HPDE6-E6E7 (cell line): ENCODE data around the gene DONSON.

Experiments
- DNase-seq: peaks from one replicate; pipeline ENCODE4 v3.0.0; 2011; ENCODE audit warnings: missing footprints; ENCODE audit errors: extremely low spot score

Gene DONSON

DNA sequence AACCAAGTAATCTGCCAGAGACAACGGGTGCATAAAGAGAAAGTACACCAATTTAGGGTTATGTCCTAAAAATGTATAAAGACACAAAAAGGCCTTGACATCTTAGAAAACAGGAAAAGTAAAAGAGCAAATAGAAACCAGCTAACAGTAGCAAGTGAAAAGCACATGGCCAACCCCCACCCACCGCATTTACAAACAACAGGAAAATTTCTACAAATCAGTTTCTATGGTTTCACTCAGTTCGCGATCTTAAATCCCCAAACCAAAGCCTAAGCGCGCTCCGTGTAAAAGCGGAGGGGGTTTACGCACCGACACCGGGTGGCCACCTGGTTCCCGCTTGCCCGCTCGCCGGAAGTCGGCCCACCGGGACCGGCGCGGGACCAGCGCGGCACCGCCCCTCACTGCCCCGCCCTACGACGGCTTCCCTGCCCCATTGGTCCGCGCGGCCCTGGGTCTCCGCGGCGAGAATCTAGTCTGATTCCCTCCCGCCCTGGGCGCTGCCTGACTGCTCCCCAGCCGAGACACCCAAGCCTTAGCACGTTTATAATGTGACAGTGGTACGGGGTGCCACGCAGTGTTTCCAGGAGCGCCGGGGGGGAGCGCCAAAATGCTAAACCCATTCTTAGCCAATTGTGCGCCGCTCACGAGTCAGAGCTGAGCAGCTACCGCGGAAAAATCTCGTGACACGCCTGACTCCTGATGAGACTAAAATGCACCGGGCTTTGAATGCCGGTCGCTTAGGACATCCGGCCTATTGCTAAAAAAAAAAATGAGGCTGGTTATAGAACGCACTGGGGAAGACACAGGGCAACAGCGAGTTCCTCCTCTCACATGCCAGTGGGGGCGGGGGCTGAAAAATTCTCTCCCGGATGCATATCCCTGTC, 46.5 kb downstream of the DONSON start, which contains the start of gene GART:
Gene GART, minus strand, starts transcription at position 362 of the 884 bp plus-strand sequence. CDS start 2,802 bp downstream, outside the sequence.
- DNase-seq: peak; percentile 61

DNA sequence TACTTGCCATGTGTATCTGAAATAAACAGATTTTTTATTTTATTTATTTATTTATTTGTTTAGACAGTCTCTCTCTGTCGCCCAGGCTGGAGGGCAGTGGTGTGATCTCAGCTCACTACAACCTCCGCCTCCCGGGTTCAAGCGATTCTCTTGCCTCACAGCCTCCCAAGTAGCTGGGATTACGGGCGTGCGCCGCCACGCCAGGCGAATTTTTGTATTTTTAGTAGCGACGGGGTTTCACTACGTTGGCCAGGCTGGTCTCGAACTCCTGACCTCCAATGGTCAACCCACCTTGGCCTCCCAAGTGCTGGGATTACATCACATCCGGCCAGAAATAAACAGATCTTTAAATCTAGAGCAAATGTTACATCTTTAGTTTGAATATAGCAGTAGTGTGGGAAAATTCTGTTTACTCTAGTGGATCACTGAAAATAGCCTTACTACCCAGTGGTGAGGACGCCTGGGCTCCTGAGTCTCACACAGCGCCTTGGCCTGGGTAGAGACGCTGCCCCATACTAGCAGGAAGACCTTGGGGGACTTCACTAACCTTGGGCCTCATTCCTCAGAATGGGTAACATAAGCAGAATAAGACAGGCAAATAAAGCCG, 47.3 kb downstream of the DONSON start:
- no peak for DNase-seq

DNA sequence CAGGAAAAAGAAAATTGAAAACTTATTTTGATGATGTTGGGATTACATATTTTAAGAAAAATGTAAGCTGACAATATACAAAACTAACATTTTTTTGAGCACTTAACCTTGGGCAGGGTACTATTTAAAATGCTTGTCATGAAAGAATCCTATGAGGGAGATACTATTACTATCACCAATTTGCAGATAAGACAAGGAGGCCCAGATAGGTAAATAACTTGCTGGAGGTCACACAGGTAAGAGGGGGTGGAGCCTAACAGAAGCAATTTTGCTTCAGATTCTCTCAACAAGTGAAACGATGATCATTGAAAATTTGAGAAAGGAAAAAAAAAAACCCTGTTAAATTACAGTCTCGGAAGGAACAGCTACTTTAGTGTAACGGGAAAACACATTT, 47.8 kb downstream of the DONSON start:
- DNase-seq: no peak

DNA sequence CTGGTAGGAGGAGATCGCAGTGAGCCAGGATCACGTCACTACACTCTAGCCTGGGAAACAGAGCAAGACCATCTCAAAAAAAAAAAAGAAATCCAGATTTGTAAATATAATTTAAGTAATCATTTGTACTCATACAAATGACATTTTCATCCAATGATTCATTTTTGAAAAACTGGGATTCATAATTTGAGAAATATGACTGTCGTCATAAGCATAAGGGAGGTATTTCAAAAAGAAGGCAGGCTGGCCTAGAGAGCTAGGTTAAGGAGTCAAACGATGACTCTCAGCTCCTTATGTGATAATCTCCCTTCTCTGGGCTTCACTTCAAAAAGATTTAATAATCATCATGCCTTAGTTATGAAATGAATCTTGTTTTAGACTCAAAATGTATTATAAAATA, 48.9 kb downstream of the DONSON start:
- no peak for DNase-seq

DNA sequence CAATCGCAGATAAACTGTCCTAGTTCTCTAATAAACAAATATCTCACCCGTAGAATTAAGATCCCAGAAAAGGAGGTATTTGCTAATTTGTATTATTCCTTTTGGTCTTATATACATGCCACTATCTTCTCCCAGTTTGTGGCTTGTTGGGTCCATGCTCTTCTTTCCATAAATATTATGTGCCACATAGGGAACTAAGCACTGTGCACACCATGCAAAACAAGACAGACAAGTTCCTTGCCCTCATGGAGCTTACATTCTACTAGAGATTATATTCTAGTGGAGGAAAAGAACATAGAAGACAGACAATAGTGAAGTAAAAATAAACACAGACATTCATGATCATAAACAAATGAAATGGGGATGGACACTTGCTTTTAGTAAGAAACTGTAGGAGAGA, 51.3 kb downstream of the DONSON start:
- no peak for DNase-seq

DNA sequence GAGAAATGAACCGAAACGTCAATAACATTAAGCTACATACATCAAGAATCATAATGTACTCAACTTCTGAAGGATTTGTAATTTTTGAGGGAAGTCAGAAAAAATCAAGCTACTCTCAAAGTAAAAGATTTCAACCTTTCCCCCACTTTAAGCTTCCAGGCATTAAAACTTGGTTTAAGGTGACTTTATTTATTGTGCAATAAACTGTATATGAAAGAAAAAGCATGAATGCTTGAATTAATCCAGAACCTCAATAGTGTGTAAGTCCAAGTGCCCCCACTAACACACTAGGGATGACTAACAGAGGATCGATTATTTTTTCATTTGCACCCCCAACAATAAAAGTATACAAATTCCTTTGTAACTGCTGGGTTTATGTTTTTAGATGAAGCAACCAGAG, 57.5 kb downstream of the DONSON start:
- DNase-seq: no peak
